ENCODE measurements around the gene STPG2. TPM values are rescaled to one million over a fixed set of nuclear protein-coding genes. Genes with fewer than 3 reads are reported as not detected.

Gene STPG2
- total RNA-seq, 1 experiment from 2014 or later, result 0.20 TPM

- H3K23ac ChIP-seq (ENCODE audit: insufficient read length, low read depth, low read length), result no peak overlapping the region
- no peak overlapping the region for H2BK12ac ChIP-seq (ENCODE audit: insufficient read length, low read depth, low read length)
- Mint-ChIP-seq H3K9me3 (peaks cover 0 to 2% of the 10 kb centered on the region in 2 experiments; a peak in 1 of 5 replicates), H3K4me3 (no peak overlapping the region), H3K4me1 (no peaks in the 10 kb centered on the region), H3K27ac (no peak overlapping the region), H3K27me3 (ENCODE audit: low read depth) (no peaks in the 10 kb centered on the region), H3K36me3 (ENCODE audit: insufficient read depth in 1 of 3, low read depth in 3 of 3) (no peaks in the 10 kb centered on the region)
- WGBS (ENCODE audit: extremely low coverage, insufficient read length, low lambda C conversion rate), result no CpG with 5 or more reads among the region's 2 CpGs
- no peak overlapping the region for H4K91ac ChIP-seq (ENCODE audit: insufficient read length, low read depth, low read length)
- H3K14ac ChIP-seq (ENCODE audit: insufficient read depth, low read length), result no peak overlapping the region
- no peaks in the 10 kb centered on the region for H3K9me3 ChIP-seq (ENCODE audit: control insufficient read depth, low read depth, low read length)
- no peaks in the 10 kb centered on the region for H3K23me2 ChIP-seq (ENCODE audit: insufficient read length, low read depth, low read length, poor library complexity, severe bottlenecking)
- no peak overlapping the region for H3T11ph ChIP-seq (ENCODE audit: low read length)
- no peak overlapping the region for H3K9ac ChIP-seq (ENCODE audit: extremely low read depth, insufficient read length, low read length)
- no peak overlapping the region for H3K4ac ChIP-seq (ENCODE audit: low read depth, low read length)
- no peak overlapping the region for H3K4me2 ChIP-seq (ENCODE audit: insufficient read depth, insufficient read length, low read length)
- no peak for DNase-seq
- H4K20me1 ChIP-seq (ENCODE audit: control insufficient read depth, insufficient read depth, insufficient read length), result no peaks in the 10 kb centered on the region
- no peak overlapping the region for H2BK20ac ChIP-seq (ENCODE audit: low read depth, low read length, poor library complexity, severe bottlenecking)
- H3K79me1 ChIP-seq (ENCODE audit: insufficient read depth, low read depth, low read length, poor library complexity, severe bottlenecking), result no peaks in the 10 kb centered on the region
- no peak overlapping the region for H2BK5ac ChIP-seq (ENCODE audit: insufficient read length, low read length)
- no peak overlapping the region for H2BK15ac ChIP-seq (ENCODE audit: low read depth, low read length)
- no peak overlapping the region for H3K27ac ChIP-seq (ENCODE audit: insufficient read length, low read depth, low read length)
- no peak overlapping the region for H2BK120ac ChIP-seq (ENCODE audit: low read depth, low read length, poor library complexity, severe bottlenecking)
- no peak overlapping the region for H2AK5ac ChIP-seq (ENCODE audit: insufficient read length, low read length)
- H3K27me3 ChIP-seq (ENCODE audit: insufficient read depth, low read length), result no peaks in the 10 kb centered on the region
- H3K4me1 ChIP-seq (ENCODE audit: insufficient read depth, low read length), result no peaks in the 10 kb centered on the region
- no peaks in the 10 kb centered on the region for H3K79me2 ChIP-seq (ENCODE audit: insufficient read depth, low read length)
- H3K56ac ChIP-seq (ENCODE audit: insufficient read length, low read depth, low read length), result no peak overlapping the region
- H4K5ac ChIP-seq (ENCODE audit: insufficient read length, low read depth, low read length), result no peak overlapping the region
- H2AFZ ChIP-seq (ENCODE audit: low read length), result no peak overlapping the region
- TF ChIP-seq, protein P1, sequence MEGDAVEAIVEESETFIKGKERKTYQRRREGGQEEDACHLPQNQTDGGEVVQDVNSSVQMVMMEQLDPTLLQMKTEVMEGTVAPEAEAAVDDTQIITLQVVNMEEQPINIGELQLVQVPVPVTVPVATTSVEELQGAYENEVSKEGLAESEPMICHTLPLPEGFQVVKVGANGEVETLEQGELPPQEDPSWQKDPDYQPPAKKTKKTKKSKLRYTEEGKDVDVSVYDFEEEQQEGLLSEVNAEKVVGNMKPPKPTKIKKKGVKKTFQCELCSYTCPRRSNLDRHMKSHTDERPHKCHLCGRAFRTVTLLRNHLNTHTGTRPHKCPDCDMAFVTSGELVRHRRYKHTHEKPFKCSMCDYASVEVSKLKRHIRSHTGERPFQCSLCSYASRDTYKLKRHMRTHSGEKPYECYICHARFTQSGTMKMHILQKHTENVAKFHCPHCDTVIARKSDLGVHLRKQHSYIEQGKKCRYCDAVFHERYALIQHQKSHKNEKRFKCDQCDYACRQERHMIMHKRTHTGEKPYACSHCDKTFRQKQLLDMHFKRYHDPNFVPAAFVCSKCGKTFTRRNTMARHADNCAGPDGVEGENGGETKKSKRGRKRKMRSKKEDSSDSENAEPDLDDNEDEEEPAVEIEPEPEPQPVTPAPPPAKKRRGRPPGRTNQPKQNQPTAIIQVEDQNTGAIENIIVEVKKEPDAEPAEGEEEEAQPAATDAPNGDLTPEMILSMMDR (conservative IDR thresholded peaks at IDR 0.05), result no peak
- no peak overlapping the region for H4K8ac ChIP-seq (replicated peaks; ENCODE audit: insufficient read length, low read depth, low read length)
- no peak overlapping the region for H3K18ac ChIP-seq (ENCODE audit: insufficient read length, low read depth, low read length)
Measured at GRCh38 chr4:97587912-97588311, 555.4 kb downstream of the STPG2 start.

Data from H9 (cell line).